Femur (tissue), 1 donor: ENCODE data around the gene ZNFX1.
"Not testable (repeated sequence)": the region's sequence is repeated elsewhere in the genome, so short reads cannot be mapped to it uniquely, and the experiment has no call there.

Experiments used
- DNase-seq: peaks from one replicate; pipeline ENCODE4 v3.0.0-alpha.2; 2017

Gene ZNFX1

DNA sequence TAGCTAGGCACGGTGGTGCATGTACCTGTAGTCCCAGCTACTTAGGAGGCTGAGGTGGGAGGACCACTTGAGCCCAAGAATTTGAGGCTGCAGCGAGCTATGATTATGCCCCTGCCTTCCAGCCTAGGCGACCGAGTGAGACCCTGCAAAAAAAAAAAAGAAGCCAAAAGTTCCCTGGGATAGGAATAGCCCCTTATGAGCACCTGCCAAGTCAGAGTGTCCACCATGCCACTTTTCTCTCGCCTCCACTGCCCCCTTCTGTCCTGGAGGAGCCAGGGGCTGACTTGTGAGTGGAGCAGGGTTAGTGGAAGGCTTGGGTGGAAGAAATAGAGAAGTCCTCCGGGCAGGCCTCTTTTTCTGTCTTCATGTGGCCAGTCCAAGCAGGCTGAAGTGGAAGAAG is 70.8 kb downstream of the ZNFX1 start:
- no peak for DNase-seq

DNA sequence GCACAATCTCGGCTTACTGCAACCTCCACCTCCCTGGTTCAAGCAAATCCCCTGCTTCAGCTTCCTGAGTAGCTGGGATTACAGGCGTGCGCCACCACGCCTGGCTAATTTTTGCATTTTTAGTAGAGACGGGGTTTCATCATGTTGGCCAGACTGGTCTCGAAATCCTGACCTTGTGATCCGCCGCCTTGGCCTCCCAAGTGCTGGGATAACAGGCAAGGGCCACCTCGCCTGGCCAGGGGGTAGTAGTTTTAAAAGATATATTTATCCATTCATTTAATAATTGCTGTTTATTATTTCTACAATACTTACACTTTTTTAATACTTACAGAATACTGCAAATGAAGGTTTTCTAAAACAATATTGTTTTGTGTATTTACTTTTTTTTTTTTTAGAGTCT is 74.1 kb downstream of the ZNFX1 start:
- DNase-seq, result no peak

DNA sequence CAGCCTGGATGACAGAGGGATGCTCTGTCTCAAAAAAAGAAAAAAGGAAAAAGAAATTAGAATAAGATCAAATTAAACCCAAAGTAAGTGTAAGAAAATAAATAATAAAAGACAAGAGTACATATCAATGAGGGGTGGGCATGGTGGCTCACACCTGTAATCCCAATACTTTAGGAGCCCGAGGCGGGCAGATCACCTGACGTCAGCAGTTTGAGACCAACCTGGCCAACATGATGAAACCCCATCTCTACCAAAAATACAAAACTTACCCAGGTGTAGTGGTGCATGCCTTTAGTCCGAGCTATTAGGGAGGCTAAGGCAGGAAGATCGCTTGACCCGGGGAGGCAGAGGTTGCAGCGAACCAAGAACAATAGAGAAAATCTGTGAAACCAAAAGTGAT is 74.8 kb downstream of the ZNFX1 start:
- no peak for DNase-seq

DNA sequence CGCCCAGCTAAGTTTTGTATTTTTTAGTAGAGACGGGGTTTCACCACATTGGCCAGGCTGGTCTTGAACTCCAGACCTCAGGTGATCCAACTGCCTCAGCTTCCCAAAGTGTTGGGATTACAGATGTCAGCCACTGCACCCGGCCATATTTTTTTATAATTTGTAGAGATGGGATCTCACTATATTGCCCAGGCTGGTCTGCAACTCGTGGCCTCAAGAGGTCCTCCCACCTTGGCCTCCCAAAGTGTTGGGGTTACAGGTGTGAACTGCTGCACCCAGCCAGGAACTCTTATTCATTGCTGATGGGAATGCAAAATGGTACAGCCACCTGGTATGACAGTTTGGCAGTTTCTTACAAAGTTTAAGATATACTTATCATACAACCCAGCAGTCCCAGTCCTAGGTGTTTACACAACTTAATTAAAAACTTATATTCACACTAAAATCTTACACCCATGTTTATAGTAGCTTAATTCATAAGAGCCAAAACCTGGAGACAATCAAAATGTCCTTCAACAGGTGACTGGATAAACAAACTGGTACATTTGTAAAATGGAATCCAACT is 78.0 kb downstream of the ZNFX1 start:
- no peak for DNase-seq

DNA sequence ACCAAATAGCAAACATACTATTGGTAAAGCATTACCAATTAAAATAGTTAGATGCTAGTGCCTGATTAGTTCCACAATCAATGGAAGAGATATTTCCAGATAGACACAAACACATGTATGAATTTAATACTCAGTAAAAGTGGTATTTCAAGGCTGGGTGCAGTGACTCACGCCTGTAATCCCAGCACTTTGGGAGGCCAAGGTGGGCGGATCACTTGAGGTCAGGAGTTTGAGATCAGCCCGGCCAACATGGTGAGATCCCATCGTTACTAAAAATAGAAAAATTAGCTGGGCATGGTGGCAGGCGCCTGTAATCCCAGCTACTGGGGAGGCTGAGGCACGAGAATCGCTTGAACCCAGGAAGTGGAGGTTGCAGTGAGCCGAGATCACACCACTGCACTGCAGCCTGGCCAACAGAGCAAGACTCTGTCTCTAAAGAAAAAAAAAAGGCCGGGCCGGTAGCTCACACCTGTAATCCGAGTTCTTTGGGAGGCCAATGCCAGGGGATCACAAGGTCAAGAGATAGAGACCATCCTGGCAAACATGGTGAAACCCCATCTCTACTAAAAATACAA is 84.8 kb downstream of the ZNFX1 start:
- DNase-seq, result not testable (repeated sequence)
